HEK293 (cell line): ENCODE data around the gene TPRX2.

Experiments
- AEBP2 ChIP-seq: fragments of 450-650 bp; formaldehyde crosslinking; IDR thresholded peaks from 2 replicates; pipeline ENCODE4 v1.5.1; 2016; ENCODE audit warnings: missing biosample characterization, missing genetic modification characterization, borderline replicate concordance
- SP7 ChIP-seq: fragments of 450-650 bp; formaldehyde crosslinking; IDR thresholded peaks from 2 replicates; pipeline ENCODE4 v1.5.1; 2016; ENCODE audit warnings: missing biosample characterization, missing genetic modification characterization
- TCF7L2 ChIP-seq: IDR thresholded peaks from 2 replicates; pipeline ENCODE4 v1.6.1; 2011; ENCODE audit warnings: low read depth, mild to moderate bottlenecking, inconsistent platforms, low read length, moderate library complexity, borderline replicate concordance
- ZBTB20 ChIP-seq: fragments of 450-650 bp; formaldehyde crosslinking; IDR thresholded peaks from 2 replicates; pipeline ENCODE4 v1.5.1; 2016; ENCODE audit warnings: missing biosample characterization, missing genetic modification characterization
- ZBTB21 ChIP-seq: fragments of 450-650 bp; formaldehyde crosslinking; IDR thresholded peaks from 2 replicates; pipeline ENCODE4 v1.5.1; 2017; ENCODE audit warnings: missing biosample characterization, missing genetic modification characterization
- ZNF585B ChIP-seq: fragments of 450-650 bp; formaldehyde crosslinking; IDR thresholded peaks from 2 replicates; pipeline ENCODE4 v1.5.1; 2016; ENCODE audit warnings: missing biosample characterization, missing genetic modification characterization
- ZNF621 ChIP-seq: fragments of 450-650 bp; formaldehyde crosslinking; IDR thresholded peaks from 2 replicates; pipeline ENCODE4 v1.5.1; 2017; ENCODE audit warnings: missing biosample characterization, missing genetic modification characterization
- ZNF792 ChIP-seq: fragments of 450-650 bp; formaldehyde crosslinking; IDR thresholded peaks from 2 replicates; pipeline ENCODE4 v1.5.1; 2016; ENCODE audit warnings: missing biosample characterization, missing genetic modification characterization
- TF ChIP-seq, protein P1 (sequence below): fragments of 450-650 bp; formaldehyde crosslinking; IDR thresholded peaks from 2 replicates; pipeline ENCODE4 v1.5.1; 2016; ENCODE audit warnings: missing biosample characterization, missing genetic modification characterization
- TF ChIP-seq, protein P2 (sequence below): fragments of 450-650 bp; formaldehyde crosslinking; IDR thresholded peaks from 2 replicates; pipeline ENCODE4 v1.5.1; 2016; ENCODE audit warnings: missing biosample characterization, missing genetic modification characterization
- TF ChIP-seq, protein P3 (sequence below): fragments of 450-650 bp; formaldehyde crosslinking; IDR thresholded peaks from 2 replicates; pipeline ENCODE4 v1.5.1; 2016; ENCODE audit warnings: missing biosample characterization, missing genetic modification characterization, borderline replicate concordance

- TF ChIP-seq ZNF585B (tag by site-specific recombination) (no peak), AEBP2 (tag by site-specific recombination) (no peak), ZBTB21 (no peak), SP7 (tag by site-specific recombination) (no peak), ZNF792 (tag by site-specific recombination) (no peak), ZBTB20 (tag by site-specific recombination) (no peak), TCF7L2 (no peak), ZNF621 (tag by site-specific recombination) (no peak)
- TF ChIP-seq, protein P1, sequence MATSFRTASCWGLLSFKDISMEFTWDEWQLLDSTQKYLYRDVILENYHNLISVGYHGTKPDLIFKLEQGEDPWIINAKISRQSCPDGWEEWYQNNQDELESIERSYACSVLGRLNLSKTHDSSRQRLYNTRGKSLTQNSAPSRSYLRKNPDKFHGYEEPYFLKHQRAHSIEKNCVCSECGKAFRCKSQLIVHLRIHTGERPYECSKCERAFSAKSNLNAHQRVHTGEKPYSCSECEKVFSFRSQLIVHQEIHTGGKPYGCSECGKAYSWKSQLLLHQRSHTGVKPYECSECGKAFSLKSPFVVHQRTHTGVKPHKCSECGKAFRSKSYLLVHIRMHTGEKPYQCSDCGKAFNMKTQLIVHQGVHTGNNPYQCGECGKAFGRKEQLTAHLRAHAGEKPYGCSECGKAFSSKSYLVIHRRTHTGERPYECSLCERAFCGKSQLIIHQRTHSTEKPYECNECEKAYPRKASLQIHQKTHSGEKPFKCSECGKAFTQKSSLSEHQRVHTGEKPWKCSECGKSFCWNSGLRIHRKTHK (tag by site-specific recombination): no peak
- TF ChIP-seq, protein P2, sequence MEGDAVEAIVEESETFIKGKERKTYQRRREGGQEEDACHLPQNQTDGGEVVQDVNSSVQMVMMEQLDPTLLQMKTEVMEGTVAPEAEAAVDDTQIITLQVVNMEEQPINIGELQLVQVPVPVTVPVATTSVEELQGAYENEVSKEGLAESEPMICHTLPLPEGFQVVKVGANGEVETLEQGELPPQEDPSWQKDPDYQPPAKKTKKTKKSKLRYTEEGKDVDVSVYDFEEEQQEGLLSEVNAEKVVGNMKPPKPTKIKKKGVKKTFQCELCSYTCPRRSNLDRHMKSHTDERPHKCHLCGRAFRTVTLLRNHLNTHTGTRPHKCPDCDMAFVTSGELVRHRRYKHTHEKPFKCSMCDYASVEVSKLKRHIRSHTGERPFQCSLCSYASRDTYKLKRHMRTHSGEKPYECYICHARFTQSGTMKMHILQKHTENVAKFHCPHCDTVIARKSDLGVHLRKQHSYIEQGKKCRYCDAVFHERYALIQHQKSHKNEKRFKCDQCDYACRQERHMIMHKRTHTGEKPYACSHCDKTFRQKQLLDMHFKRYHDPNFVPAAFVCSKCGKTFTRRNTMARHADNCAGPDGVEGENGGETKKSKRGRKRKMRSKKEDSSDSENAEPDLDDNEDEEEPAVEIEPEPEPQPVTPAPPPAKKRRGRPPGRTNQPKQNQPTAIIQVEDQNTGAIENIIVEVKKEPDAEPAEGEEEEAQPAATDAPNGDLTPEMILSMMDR (tag by site-specific recombination): no peak
- TF ChIP-seq, protein P3, sequence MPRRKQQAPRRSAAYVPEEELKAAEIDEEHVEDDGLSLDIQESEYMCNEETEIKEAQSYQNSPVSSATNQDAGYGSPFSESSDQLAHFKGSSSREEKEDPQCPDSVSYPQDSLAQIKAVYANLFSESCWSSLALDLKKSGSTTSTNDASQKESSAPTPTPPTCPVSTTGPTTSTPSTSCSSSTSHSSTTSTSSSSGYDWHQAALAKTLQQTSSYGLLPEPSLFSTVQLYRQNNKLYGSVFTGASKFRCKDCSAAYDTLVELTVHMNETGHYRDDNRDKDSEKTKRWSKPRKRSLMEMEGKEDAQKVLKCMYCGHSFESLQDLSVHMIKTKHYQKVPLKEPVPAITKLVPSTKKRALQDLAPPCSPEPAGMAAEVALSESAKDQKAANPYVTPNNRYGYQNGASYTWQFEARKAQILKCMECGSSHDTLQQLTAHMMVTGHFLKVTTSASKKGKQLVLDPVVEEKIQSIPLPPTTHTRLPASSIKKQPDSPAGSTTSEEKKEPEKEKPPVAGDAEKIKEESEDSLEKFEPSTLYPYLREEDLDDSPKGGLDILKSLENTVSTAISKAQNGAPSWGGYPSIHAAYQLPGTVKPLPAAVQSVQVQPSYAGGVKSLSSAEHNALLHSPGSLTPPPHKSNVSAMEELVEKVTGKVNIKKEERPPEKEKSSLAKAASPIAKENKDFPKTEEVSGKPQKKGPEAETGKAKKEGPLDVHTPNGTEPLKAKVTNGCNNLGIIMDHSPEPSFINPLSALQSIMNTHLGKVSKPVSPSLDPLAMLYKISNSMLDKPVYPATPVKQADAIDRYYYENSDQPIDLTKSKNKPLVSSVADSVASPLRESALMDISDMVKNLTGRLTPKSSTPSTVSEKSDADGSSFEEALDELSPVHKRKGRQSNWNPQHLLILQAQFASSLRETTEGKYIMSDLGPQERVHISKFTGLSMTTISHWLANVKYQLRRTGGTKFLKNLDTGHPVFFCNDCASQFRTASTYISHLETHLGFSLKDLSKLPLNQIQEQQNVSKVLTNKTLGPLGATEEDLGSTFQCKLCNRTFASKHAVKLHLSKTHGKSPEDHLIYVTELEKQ (tag by site-specific recombination): no peak
These were observed 4.6 kb upstream of the TPRX2 start for GRCh38 chr19:47854459-47854858.
